GM12801 (cell line): ENCODE measurements around the gene CHD1L.

ENCODE experiments used
- TF ChIP-seq, protein P1 (sequence below): IDR thresholded peaks from one replicate; pipeline ENCODE4 v1.5.1; 2011; ENCODE audit warnings: control low read depth; ENCODE audit not compliant: insufficient read length; ENCODE audit errors: extremely low read depth

Gene CHD1L

GRCh38 chr1:147216124-147216523, 26.4 kb upstream of the CHD1L start:
- TF ChIP-seq, protein P1, sequence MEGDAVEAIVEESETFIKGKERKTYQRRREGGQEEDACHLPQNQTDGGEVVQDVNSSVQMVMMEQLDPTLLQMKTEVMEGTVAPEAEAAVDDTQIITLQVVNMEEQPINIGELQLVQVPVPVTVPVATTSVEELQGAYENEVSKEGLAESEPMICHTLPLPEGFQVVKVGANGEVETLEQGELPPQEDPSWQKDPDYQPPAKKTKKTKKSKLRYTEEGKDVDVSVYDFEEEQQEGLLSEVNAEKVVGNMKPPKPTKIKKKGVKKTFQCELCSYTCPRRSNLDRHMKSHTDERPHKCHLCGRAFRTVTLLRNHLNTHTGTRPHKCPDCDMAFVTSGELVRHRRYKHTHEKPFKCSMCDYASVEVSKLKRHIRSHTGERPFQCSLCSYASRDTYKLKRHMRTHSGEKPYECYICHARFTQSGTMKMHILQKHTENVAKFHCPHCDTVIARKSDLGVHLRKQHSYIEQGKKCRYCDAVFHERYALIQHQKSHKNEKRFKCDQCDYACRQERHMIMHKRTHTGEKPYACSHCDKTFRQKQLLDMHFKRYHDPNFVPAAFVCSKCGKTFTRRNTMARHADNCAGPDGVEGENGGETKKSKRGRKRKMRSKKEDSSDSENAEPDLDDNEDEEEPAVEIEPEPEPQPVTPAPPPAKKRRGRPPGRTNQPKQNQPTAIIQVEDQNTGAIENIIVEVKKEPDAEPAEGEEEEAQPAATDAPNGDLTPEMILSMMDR: no peak

- TF ChIP-seq, protein P1: no peak
Measured at GRCh38 chr1:147217141-147217540, 25.3 kb upstream of the CHD1L start.

- TF ChIP-seq, protein P1: no peak
Measured at GRCh38 chr1:147218606-147219005, 23.9 kb upstream of the CHD1L start.

DNA sequence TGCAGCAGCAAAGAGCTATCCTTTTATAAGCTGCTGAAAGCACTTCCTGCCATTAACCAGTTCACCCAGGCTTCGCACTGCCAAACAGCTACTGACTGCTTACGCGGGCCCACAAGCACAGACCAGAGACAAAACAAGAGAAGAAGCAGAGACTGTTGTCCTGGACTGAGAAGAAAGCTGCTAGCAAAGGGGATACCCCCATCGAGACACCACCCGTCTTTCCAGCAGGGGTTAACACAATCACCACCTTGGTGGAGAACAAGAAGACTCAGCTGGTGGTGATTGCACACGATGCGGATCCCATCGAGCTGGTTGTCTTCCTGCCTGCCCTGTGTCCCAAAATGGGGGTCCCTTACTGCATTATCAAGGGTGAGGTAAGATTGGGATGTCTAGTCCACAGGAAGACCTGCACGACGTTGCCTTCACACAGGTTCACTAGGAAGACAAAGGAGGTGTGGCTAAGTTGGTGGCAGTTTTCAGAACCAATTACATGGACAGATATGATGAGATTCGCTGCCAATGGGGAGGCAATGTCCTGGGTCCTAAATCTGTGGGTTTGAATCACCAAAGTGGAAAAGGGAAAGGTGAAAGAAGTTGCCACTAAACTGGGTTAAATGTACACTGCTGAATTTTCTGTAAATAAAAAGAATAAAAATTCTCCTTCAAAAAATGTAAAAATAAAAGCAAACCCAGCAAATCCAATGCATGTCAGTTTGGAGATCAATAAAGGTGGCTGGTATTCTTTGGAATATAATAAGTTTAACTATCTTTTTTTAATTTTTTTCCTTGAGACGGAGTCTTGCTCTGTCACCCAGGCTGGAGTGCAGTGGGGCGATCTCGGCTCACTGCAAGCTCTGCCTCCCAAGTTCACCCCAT, 18.5 kb upstream of the CHD1L start:
- TF ChIP-seq, protein P1: no peak

GRCh38 chr1:147225193-147225730, 17.2 kb upstream of the CHD1L start, which contains the start of gene FMO5:
Gene FMO5, minus strand, starts transcription at chr1:147225339. Its CDS starts 310 bp downstream, at chr1:147225029.
- TF ChIP-seq, protein P1: no peak

DNA sequence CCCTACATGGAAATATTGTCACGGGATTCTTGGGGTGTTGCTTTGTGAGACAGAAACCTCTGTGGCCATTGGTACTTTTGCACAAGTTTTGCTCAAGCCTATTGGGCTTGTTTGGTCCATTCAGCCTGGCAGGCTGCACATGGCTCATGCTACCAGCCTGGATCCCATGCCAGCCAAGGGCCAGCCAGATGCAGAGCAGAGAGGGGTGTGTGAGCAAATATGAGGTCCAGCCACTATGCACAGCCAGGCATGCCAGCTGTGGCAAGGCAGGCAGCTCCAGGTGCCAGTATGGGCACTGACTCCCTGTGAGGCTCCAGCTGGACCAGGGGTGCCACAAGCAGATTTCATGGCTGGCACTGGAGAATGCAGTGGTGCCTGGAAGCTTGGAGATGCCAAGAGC, 6.7 kb upstream of the CHD1L start:
- TF ChIP-seq, protein P1: no peak

DNA sequence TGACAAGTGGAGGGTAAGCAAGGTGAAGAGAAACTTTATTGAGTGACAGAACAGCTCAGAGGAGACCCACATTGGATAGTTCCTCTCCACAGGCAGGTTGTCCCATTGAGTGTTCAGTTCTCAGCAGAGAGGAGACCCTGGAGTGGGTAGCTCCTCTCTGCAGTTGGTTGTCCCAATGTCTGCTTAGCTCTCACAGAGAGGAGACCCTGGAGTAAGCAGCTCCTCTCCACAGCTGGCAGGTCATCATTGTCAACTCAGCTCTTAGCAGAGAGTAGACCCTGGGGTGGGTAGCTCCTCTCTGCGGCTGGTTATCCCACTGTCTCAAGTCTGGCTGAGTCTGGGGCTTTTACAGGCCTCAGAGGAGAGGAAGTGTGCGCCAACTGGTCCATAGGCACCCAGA, 6.0 kb upstream of the CHD1L start:
- TF ChIP-seq, protein P1: no peak
